Measurements from ENCODE around the gene FRMD4A.

Gene FRMD4A

DNA sequence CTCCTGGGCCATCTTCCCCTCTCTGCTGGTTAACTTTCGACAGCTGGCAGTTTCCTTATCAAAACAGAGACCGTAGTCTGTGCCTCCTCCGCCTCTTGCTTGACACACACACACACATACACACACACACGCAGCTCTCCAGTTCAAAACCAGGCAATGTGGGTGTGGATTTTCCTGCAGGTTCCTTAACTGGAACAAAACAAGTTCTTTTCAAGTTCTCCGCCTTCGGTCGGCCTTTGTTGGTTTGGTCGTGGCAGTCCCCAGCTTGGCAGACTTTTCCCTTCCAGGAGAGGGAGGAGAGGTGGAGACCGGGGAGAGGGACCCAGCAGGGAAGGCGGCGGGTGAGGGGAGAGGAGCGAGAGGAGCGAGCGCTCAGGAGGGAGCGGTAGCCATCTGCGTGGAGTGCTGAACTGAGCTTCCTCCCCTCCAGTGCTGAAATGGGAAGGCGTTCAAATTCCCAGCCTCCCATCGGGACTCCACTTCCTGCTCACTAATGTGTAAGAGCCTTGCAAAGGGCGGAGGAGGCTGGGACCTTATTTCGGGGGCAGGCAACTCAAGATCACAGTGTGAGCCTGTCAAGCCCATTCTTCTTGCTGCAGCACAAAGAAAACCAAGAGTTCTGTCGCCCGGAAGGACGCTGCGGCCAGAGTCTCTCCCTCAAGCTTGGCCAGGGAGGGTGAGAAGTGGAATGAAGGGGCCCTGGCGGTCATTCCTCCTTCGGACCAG lies 623.4 kb downstream of the FRMD4A start:
- DNase-seq: no peak

GRCh38 chr10:13706604-13707003 lies 624.1 kb downstream of the FRMD4A start:
- DNase-seq: no peak

GRCh38 chr10:13706175-13706574 lies 624.5 kb downstream of the FRMD4A start:
- DNase-seq: no peak

DNA sequence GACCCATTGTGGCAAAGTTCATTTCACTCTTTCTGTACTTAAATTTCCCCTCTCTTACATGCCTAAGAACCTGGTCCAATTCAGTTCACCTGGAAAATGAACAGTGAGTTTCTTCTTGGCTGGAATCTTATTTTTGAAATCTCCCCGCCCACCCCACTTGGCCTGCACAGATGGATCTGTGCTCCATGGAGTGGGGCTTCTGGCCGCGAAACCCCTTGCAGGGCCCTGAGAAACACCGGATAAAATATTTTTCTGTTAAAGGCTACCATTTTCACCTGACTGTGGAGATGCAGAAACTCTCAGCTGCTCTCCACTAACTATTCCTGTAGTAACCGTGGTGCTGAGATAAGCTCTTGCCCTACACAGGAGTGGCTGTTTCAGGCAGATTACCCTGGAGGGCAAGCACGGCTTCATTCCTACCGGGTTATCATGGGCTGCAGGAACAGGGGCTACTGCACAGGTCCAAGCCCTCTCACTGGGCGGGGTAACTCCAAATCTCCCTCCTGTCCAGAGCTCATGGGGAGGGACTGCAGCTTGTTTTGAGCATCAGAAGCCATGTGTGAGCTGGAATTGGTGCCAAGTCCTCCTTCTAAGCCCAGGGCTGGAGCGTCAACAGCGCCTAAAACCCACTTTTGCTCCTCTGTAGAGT lies 625.1 kb downstream of the FRMD4A start:
- no peak for DNase-seq

GRCh38 chr10:13704964-13705363 lies 625.8 kb downstream of the FRMD4A start:
- DNase-seq: no peak

DNA sequence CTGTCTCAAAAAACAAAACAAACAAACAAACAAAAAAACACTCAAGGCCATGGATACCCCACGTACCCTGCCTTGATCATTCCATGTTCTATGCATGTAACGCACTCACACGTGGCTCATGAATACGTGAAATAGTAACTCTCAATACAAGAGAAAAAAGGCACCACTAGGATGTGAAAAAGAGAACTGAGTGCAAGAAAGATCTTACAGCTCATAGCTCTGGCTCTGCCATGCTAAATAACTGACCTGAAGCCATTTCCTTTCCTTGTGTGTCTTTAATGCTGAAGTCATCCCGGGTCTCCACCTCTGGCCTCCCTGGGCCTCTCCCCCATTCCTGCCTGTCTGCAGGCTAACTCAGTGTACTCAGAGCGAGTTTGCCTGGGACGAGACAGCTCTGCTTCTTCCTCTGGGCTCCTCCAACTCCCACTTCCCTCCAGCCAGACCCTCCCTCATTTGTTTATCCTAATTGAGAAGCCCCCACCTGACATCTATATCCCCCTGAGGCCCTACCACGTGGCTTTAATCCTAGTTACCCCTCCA lies 626.7 kb downstream of the FRMD4A start:
- no peak for DNase-seq

- no peak for DNase-seq
These were observed 627.5 kb downstream of the FRMD4A start for GRCh38 chr10:13703101-13703818.

- DNase-seq: no peak
These were observed 629.4 kb downstream of the FRMD4A start for GRCh38 chr10:13701157-13701919.

GRCh38 chr10:13700473-13701144 lies 630.1 kb downstream of the FRMD4A start:
- no peak for DNase-seq

DNA sequence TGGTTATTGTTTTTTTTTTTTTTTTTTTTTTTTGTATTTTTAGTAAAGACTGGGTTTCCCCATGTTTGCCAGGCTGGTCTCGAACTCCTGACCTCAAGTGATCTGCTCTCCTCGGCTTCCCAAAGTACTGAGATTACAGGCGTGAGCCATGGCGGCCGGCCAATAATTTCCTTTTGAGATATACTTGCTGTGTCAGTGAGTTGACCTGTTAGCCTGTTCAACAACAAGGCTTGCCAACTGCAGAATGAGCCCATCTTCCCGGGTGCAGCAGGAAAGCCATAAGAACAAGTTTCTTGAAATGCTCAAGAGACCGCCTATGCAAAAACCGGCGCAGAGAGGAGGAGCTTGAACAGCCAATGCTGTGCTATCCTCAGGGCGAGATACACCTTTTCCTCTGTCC lies 631.5 kb downstream of the FRMD4A start:
- DNase-seq: no peak

DNA sequence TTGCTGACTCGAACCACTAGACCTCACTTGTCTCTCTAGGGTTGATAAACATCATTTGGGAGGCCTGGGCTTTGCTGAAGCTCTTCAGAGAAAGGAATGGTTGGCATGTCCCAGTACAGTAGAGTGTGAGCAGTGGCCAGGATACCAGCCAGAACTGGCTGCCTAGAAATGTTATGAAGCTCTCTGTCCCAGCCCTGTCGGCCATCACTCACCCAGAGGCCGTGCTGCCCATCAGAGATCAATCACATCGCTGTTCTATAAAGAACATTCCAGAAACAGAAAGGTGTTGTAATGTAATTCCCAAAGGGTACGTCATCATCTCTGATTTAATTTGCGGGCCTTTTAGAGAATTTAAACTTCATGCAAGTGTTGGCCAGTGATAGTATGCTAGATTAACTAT lies 632.5 kb downstream of the FRMD4A start:
- no peak for DNase-seq

GRCh38 chr10:13696071-13696470 lies 634.7 kb downstream of the FRMD4A start:
- DNase-seq: no peak

- DNase-seq: no peak
These were observed 635.1 kb downstream of the FRMD4A start for GRCh38 chr10:13695588-13695987.

DNA sequence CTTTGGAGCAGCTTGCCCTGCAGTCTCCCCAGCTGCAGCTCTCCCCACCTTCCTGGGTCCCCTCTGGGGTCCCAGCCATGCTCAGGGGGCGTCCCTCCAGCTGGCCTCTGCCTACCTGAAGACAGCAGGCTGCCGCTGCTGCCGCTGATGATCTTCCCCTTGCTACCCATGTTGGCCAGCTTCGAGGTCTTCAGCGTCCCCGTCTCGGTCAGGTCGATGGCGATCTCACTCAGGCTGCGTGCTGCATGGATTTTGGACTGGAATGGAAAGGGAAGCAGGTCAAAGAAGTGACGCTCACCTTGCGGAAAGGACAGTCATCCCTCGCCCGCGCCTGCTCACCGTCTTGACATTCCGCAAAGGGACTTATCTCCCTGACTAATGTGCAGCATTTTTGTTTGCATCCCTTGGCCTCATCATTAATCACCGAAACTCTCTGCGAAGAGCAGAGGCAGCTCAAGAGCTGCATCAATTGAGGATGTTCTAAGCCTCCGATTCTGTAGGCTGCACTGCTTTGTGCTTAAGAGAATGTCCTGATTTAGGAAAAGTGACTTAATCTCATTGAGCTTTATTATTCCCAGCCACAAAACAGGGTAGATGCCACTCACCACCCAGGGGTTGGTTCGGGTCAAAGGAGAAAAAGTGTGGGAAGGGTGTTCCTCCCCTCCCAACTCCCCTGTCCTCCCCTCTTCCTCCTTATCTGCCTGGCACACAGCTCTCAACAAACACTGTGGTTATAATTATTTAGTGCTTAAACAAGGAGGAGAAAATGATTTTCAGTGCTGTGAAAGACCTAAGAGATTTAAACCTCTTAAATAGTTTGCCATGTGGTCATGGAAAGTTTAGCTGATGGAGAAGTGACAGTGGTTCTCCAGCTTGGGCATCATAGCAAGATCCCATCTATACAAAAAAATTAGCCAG lies 636.7 kb downstream of the FRMD4A start:
- DNase-seq: no peak

GRCh38 chr10:13690281-13690825 lies 640.4 kb downstream of the FRMD4A start:
- no peak for DNase-seq

DNA sequence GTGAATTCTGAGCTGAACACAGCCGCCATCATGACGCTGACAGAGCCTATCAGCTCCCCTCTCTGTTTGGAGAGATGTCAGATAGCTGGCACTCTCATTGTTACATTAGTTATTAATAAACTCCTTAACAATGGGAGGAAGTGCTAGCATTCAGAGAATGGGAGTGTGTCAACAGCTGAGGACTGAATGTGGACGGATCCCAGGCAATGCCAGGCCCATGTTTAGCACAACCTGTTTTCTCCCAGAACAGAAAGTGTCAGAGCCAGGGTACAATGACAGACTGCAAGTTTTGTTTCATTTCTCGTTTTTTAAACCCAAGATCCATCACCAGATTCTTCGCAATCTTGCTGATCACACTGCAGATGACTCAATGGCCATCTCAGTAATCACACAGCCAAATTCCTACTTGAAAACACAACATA lies 644.4 kb downstream of the FRMD4A start:
- DNase-seq: no peak

- DNase-seq: no peak
These were observed 644.8 kb downstream of the FRMD4A start for GRCh38 chr10:13685885-13686284.

- peak; percentile 54 for DNase-seq
These were observed 645.8 kb downstream of the FRMD4A start for GRCh38 chr10:13684806-13685482.

DNA sequence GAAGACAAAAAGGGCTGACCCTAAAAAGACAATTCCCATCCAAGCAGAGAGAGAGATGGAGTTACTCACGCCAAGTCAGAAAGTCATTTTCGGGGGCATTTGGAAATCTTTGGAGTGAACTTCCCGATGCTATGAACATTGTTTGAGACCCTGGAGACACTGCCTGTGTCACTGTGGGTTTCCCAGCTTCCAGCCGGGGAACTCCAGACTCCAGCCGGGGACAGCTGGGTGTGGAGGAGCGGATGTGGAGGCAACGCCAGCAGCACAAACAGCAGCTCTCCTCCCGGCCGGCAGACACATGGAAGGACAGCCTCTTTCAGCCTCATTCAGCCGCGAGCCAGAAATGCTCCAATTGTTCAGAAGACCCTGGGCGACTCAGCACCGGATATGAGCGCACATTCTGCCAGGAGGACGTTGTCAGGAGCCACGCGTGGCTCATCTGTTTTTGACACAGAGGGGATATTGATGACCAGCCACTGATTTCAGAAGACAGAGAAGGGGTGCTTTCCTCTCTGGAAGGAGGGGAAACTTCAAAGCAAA lies 646.4 kb downstream of the FRMD4A start:
- DNase-seq: peak; percentile 83

- DNase-seq: no peak
These were observed 647.7 kb downstream of the FRMD4A start for GRCh38 chr10:13683017-13683416.

Data from NCI-H1092 treated with DMSO at 0.1 percent for 48 hours (cell line).